HG02840 (cell line): Measurements from ENCODE around the gene TLE4.
"Not testable (repeated sequence)": the region's sequence is repeated elsewhere in the genome, so short reads cannot be mapped to it uniquely, and the experiment has no call there.

Source experiments
- ATAC-seq: cut with Tn5 transposase; IDR thresholded peaks from one replicate; pipeline ENCODE4 v1.9.1; 2021; ENCODE audit warnings: mild to moderate bottlenecking, moderate library complexity, moderate number of reproducible peaks; ENCODE audit not compliant: unreplicated experiment, low FRiP score

TLE4 gene

GRCh38 chr9:79598562-79599345 lies 27.0 kb downstream of the TLE4 start:
- no peak for ATAC-seq

- no peak for ATAC-seq
Observed at GRCh38 chr9:79600466-79600865, 28.7 kb downstream of the TLE4 start.

- no peak for ATAC-seq
Observed at GRCh38 chr9:79603222-79603920, 31.6 kb downstream of the TLE4 start.

DNA sequence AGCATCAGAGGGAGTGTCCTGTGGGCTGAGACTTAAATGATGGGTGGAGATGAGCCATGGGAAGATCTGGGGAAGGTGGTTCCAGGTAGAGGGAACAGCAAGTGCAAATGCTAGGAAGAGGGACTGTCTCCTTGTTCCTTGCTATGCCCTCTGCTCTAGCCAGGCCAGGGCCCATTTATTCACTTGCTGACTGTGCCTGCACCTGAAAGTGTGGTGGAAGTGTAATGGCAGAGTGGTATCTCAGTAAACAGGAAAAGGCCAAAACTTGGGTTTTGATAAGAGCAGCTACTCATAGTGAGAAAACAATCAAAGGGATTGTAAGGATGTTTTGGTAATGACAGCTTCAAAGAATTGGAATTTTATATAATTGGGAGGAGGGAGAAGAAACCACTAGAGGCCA lies 32.4 kb downstream of the TLE4 start:
- no peak for ATAC-seq

DNA sequence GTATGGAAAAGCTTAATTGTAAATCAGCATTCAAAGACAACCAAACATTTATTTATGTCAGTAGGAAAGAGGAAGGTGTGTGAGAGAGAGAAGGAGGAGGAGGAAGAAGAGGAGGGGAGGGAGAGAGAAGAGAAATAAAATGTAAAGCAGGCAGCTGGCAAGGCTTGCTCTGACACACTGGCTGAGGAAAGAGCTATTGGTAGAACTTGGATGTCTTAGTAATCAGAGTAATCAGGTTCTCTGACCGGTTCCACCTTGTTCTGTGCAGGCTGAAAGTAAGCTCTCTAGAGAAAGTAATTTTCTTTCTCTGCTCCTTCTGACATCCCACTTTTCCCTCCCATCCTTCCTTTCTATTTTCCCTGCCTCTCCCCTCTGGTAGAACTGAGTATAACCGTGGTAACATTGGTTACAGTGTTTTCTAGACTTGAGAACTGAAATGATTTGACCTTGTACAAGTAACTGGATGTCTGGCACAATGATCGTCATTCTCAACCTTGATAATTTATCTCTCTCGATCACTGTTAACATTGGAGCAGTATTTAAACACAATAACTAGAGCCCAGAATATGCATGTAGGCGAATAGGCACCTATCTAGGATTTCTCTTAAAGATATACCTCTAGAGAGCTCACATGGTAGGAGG lies 33.3 kb downstream of the TLE4 start:
- ATAC-seq: no peak

GRCh38 chr9:79606529-79606928 lies 34.8 kb downstream of the TLE4 start:
- not testable (repeated sequence) for ATAC-seq

GRCh38 chr9:79609468-79610018 lies 37.8 kb downstream of the TLE4 start:
- no peak for ATAC-seq

DNA sequence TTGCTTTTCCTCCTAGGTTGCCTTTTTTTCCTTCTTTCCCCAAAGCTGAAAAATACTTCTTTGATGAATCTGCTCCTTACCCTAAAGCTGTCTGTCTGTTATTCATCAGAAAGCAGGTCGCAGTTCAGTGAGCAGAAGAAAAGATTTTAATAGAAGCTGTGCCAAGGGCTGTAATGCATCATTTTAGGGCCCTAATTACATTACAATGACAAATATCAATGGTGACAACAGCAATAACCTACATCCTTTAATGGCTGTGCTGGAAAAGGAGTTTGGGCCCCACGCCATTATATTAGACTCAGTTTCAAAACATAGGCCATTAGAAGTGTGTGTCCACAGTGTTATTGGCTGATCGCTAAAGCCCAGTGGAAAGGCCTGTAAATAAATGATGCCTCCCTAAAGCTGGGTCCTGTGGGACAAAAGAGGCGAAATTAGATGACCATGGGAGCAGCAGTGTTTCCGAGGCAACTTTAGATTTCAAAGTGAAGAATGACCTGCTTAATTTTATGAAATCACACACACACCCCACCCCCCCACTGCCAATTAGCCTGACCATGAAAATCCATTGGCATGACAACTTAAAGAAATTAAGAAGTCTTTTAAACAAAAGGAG lies 38.4 kb downstream of the TLE4 start:
- ATAC-seq: no peak

GRCh38 chr9:79610791-79611614 lies 39.2 kb downstream of the TLE4 start:
- no peak for ATAC-seq

GRCh38 chr9:79613145-79613544 lies 41.4 kb downstream of the TLE4 start:
- ATAC-seq: no peak

DNA sequence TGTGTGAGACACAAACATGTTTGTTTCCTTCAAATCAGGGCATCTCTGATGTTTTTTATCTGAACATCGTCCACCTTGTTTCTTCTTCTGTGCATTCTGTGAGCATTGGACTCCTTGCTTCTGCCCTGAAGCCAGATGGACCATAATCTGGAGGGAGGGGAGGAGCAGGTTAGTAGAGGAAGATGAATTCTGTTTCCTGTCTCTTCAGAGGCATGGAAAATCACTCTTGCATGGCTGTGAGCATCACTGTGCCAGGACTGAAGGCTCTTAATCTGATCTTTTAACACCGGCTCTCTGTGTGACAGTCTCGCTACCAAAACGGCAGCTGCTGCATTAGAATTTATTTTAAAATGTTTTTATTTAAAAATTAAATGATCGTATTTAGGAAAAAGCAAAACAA lies 43.3 kb downstream of the TLE4 start:
- no peak for ATAC-seq

- no peak for ATAC-seq
Observed at GRCh38 chr9:79616013-79616412, 44.2 kb downstream of the TLE4 start.

DNA sequence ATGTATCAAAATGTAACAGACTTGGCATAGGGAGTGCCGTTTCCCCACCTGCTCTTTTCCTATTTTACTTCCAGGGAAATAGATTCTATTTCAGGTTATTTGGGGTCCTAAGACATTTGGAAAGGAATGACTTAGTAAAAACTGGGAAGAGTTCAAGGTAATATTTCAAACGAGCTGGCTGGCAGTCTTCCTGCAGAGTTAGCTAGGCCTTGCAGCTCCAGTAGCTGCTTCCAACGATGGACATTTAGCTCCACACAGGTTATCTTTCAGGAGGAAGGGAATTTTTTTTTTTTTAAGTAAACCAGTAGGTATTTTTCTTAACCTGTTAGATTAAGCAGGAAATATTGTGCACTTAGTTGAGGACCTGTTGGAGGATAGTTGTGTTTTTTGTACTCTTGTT lies 45.2 kb downstream of the TLE4 start:
- ATAC-seq: no peak

GRCh38 chr9:79617395-79617794 lies 45.6 kb downstream of the TLE4 start:
- ATAC-seq: no peak

GRCh38 chr9:79619930-79620329 lies 48.2 kb downstream of the TLE4 start:
- ATAC-seq: no peak

- ATAC-seq: no peak
Observed at GRCh38 chr9:79621916-79622575, 50.3 kb downstream of the TLE4 start.

- ATAC-seq: peak; percentile 93
Observed at GRCh38 chr9:79623799-79624721, 52.3 kb downstream of the TLE4 start.

GRCh38 chr9:79629721-79630120 lies 58.0 kb downstream of the TLE4 start:
- ATAC-seq: no peak
